H1 (cell line): Measurements from ENCODE around the gene LIPE. TPM values are rescaled to one million over a fixed set of nuclear protein-coding genes. Genes with fewer than 3 reads are reported as not detected.

Experiments
- CBX5 ChIP-seq: fragments of 300-800, 300-1000 bp; sonication (generic); IDR thresholded peaks from 2 replicates; pipeline ENCODE4 v1.7.1; 2016; ENCODE audit warnings: antibody characterized with exemption, low read length, low read depth
- EP300 ChIP-seq, 2 experiments: IDR thresholded peaks; 1 replicate in 1 of 2; 2 replicates in 1 of 2; pipeline ENCODE4 v1.6.1; 2011 to 2012; ENCODE audit warnings: low read depth in 2 of 2, low read length in 2 of 2, mild to moderate bottlenecking in 2 of 2, borderline replicate concordance in 1 of 2, inconsistent platforms in 1 of 2, moderate library complexity in 1 of 2
- FOSL1 ChIP-seq: IDR thresholded peaks from 2 replicates; pipeline ENCODE4 v1.6.1; 2011; ENCODE audit warnings: mild to moderate bottlenecking, low read depth, low read length, moderate library complexity; ENCODE audit not compliant: insufficient read depth
- SRF ChIP-seq: IDR thresholded peaks from 2 replicates; pipeline ENCODE4 v1.6.1; 2011; ENCODE audit warnings: mild to moderate bottlenecking, low read depth, low read length, moderate library complexity
- TBP ChIP-seq: IDR thresholded peaks from 2 replicates; pipeline ENCODE4 v1.6.1; 2011; ENCODE audit warnings: low read depth, low read length, improper control_type of control experiment
- YY1 ChIP-seq: IDR thresholded peaks from 2 replicates; pipeline ENCODE4 v1.6.1; 2011; ENCODE audit warnings: low read depth, mild to moderate bottlenecking, low read length
- ZNF274 ChIP-seq: IDR thresholded peaks from 2 replicates; pipeline ENCODE4 v1.7.0; 2012; ENCODE audit warnings: low read length, borderline replicate concordance; ENCODE audit errors: extremely low read depth
- polyA plus RNA-seq, 7 experiments: library from polyadenylated mRNA; depleted of rRNA in 3 of 7; stranded (reverse) in 5 of 7; unstranded in 2 of 7; fragments of >200 nt in 5 of 7; fragments of 200-250 nt in 2 of 7; gene quantifications; 1 replicate in 5 of 7; 2 replicates in 1 of 7; 4 replicates in 1 of 7; pipeline versions ENCODE4 v1.2.1 to v1.2.3, GENCODE V29; 2011 to 2013; ENCODE audit warnings: missing spikeins in 2 of 7, mixed read lengths in 2 of 7
- total RNA-seq: library from RNA; stranded (reverse); fragmentation: NEBNext Ultra II Directional; extraction: Animal tissue kit (Norgen Biotek cat#: 25700); gene quantifications from 2 replicates; pipeline ENCODE4 v1.2.1, GENCODE V29; 2021
- TF ChIP-seq, protein P1 (sequence below): fragments of 300-600 bp; sonication (generic); IDR thresholded peaks from 2 replicates; pipeline ENCODE4 v1.7.1; 2012; ENCODE audit warnings: low read length, moderate library complexity, mild to moderate bottlenecking, inconsistent platforms; ENCODE audit not compliant: insufficient replicate concordance
- TF ChIP-seq, protein P2 (sequence below): IDR thresholded peaks from 2 replicates; pipeline ENCODE4 v1.6.1; 2012; ENCODE audit warnings: inconsistent platforms

LIPE gene
- total and polyA plus RNA-seq, 2 of the 8 experiments (the other 6 are each of a cell fraction or from before 2014, with no cell fraction given), result 8.7 to 15.9 TPM

DNA sequence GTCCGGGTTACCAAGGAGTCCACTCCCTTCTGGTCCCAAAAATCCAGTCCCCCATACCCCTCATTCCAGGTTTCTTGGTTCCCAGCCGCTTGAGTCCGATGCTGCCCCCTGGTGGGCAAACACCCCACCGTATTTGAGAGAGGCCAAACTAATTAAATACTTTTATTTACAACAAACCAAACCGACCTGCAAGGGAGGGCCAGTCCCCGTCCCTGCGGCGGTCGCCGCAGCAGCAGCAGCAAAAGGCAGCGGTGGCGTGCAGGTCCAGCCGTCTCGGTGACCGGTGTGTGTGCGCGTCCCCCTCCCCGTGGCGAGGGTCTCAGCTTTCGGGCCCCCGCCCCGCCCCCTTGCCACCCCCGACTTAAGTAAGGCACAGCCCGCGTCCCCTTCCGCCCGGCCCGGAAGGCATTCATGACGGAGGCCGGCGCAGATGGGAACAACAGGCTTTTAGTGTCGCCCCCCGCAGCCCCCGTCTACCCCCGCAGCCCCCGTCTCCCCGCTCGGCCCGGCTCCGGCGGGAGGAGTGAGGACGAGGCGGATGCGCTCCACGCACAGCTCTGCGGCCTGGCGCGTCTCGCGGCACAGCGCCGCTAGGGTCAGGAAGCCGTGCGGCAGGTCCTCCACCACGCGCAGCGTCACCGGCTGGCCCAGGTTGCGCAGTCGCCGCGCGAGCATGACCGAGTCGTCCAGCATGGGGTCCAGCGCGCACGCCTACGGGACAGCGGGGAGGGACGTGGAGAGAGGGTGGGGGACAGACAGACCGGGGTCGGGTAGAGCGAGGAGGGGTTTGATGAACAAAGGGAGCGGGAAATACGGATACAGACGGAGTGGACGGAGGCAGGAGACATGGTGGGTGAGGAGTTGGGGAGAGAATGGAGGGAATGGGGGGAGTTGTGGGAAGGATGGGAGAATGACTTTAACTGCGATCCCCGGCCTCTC is 25.6 kb downstream of the LIPE start (continued):
- TF ChIP-seq, protein P1, sequence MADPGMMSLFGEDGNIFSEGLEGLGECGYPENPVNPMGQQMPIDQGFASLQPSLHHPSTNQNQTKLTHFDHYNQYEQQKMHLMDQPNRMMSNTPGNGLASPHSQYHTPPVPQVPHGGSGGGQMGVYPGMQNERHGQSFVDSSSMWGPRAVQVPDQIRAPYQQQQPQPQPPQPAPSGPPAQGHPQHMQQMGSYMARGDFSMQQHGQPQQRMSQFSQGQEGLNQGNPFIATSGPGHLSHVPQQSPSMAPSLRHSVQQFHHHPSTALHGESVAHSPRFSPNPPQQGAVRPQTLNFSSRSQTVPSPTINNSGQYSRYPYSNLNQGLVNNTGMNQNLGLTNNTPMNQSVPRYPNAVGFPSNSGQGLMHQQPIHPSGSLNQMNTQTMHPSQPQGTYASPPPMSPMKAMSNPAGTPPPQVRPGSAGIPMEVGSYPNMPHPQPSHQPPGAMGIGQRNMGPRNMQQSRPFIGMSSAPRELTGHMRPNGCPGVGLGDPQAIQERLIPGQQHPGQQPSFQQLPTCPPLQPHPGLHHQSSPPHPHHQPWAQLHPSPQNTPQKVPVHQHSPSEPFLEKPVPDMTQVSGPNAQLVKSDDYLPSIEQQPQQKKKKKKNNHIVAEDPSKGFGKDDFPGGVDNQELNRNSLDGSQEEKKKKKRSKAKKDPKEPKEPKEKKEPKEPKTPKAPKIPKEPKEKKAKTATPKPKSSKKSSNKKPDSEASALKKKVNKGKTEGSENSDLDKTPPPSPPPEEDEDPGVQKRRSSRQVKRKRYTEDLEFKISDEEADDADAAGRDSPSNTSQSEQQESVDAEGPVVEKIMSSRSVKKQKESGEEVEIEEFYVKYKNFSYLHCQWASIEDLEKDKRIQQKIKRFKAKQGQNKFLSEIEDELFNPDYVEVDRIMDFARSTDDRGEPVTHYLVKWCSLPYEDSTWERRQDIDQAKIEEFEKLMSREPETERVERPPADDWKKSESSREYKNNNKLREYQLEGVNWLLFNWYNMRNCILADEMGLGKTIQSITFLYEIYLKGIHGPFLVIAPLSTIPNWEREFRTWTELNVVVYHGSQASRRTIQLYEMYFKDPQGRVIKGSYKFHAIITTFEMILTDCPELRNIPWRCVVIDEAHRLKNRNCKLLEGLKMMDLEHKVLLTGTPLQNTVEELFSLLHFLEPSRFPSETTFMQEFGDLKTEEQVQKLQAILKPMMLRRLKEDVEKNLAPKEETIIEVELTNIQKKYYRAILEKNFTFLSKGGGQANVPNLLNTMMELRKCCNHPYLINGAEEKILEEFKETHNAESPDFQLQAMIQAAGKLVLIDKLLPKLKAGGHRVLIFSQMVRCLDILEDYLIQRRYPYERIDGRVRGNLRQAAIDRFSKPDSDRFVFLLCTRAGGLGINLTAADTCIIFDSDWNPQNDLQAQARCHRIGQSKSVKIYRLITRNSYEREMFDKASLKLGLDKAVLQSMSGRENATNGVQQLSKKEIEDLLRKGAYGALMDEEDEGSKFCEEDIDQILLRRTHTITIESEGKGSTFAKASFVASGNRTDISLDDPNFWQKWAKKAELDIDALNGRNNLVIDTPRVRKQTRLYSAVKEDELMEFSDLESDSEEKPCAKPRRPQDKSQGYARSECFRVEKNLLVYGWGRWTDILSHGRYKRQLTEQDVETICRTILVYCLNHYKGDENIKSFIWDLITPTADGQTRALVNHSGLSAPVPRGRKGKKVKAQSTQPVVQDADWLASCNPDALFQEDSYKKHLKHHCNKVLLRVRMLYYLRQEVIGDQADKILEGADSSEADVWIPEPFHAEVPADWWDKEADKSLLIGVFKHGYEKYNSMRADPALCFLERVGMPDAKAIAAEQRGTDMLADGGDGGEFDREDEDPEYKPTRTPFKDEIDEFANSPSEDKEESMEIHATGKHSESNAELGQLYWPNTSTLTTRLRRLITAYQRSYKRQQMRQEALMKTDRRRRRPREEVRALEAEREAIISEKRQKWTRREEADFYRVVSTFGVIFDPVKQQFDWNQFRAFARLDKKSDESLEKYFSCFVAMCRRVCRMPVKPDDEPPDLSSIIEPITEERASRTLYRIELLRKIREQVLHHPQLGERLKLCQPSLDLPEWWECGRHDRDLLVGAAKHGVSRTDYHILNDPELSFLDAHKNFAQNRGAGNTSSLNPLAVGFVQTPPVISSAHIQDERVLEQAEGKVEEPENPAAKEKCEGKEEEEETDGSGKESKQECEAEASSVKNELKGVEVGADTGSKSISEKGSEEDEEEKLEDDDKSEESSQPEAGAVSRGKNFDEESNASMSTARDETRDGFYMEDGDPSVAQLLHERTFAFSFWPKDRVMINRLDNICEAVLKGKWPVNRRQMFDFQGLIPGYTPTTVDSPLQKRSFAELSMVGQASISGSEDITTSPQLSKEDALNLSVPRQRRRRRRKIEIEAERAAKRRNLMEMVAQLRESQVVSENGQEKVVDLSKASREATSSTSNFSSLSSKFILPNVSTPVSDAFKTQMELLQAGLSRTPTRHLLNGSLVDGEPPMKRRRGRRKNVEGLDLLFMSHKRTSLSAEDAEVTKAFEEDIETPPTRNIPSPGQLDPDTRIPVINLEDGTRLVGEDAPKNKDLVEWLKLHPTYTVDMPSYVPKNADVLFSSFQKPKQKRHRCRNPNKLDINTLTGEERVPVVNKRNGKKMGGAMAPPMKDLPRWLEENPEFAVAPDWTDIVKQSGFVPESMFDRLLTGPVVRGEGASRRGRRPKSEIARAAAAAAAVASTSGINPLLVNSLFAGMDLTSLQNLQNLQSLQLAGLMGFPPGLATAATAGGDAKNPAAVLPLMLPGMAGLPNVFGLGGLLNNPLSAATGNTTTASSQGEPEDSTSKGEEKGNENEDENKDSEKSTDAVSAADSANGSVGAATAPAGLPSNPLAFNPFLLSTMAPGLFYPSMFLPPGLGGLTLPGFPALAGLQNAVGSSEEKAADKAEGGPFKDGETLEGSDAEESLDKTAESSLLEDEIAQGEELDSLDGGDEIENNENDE, result no peak
- TF ChIP-seq, protein P2, sequence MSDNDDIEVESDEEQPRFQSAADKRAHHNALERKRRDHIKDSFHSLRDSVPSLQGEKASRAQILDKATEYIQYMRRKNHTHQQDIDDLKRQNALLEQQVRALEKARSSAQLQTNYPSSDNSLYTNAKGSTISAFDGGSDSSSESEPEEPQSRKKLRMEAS, result peak; percentile 81
- TF ChIP-seq FOSL1, result no peak
- TF ChIP-seq EP300 (IDR thresholded peaks at IDR 0.05; ENCODE audit: borderline replicate concordance in 1 of 2, low read depth in 2 of 2, low read length in 2 of 2), result peak in 1 of 2 experiments; percentile 59; a peak in 1 of 3 replicates
- TF ChIP-seq SRF, result no peak
- peak; percentile 60; the same call in 1 of the 2 replicates for TF ChIP-seq YY1
- TF ChIP-seq CBX5, result no peak
- peak; percentile 55; the same call in 1 of the 2 replicates for TF ChIP-seq TBP
- no peak for TF ChIP-seq ZNF274
